ENCODE results near the gene IFNL3.

GRCh38 chr19:39284032-39284431 lies 39.2 kb upstream of the IFNL3 start:
- TF ChIP-seq CTCF (conservative IDR thresholded peaks at IDR 0.05) (no peak), ZFX (IDR thresholded peaks at IDR 0.05) (no peak)

All from C4-2B (cell line).